NCI-H2029 treated with DMSO at 0.1 percent for 48 hours (cell line): Measurements from ENCODE around the gene INPP4B.

Source experiments
- DNase-seq: peaks from one replicate; lab custom pipeline; 2025; lab: John Stamatoyannopoulos, UW

INPP4B gene

DNA sequence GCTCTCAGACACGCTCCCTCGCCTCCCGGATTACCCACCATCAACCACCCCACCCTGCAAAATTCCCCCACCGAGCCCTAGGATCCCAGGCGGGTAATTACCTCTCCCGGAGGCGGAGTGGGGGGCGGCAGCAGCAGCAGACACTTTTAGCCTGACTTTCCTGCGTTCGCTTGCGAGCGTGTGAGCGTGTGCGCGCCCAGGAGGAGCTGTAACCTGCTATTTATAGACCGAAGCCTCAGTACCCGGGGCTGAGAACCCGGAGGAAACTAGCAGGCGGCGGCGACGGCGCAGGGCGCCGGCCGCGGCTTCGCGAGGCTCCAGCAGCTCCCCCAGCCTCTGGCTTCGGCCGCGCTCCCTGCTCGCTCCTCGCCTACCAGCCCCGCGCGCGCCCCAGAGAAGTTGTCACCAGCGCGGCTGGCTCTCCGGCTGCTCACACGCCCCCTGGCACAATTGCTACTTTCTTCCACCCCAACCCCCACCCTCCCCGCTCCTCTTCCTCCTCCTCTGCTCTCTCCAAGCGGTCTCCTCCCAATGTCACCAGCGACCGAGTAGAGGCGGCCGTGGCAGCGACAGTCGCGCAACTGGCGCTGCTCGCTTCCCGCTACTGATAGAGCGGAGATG, at the start of gene INPP4B:
Gene INPP4B, minus strand, starts transcription at position 194 of the 621 bp plus-strand sequence.
- DNase-seq, result no peak

DNA sequence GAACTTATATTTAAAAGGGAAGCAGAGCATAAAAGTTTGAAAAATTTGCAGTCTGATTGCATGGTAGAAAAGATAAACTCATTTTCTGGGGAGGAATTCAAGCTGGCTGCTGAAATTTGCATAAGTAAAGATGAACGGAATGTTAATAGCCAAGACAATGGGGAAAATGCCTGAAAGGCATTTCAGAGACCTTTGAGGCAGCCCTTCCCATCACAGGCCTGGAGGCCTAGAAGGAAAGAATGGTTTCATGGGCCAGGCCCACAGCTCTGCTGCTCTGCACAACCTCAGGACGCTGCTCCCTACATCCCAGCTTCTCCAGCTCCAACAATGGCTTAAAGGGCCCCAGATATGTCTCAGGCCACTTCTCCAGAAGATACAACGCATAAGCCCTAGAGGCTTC, 46.9 kb upstream of the INPP4B start:
- no peak for DNase-seq

DNA sequence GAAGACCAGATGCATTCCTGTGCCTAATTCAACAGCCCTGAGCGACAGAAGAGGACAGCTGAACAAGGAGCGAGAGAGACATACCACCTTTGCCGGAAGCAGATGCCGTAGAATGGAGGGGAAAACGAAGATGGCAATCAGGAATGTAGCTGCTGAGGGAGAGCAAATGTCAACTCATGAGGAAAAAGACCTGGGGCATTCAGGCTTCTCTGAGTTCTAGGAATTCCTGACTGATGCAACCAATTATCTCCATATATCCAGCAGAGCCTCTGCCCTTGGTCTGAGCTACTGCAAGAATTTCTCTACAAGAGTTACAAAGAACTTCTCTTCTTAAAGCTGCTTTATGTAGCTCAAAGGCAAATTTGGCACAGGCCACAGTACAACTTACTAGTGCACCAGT, 40.5 kb upstream of the INPP4B start:
- DNase-seq, result no peak

DNA sequence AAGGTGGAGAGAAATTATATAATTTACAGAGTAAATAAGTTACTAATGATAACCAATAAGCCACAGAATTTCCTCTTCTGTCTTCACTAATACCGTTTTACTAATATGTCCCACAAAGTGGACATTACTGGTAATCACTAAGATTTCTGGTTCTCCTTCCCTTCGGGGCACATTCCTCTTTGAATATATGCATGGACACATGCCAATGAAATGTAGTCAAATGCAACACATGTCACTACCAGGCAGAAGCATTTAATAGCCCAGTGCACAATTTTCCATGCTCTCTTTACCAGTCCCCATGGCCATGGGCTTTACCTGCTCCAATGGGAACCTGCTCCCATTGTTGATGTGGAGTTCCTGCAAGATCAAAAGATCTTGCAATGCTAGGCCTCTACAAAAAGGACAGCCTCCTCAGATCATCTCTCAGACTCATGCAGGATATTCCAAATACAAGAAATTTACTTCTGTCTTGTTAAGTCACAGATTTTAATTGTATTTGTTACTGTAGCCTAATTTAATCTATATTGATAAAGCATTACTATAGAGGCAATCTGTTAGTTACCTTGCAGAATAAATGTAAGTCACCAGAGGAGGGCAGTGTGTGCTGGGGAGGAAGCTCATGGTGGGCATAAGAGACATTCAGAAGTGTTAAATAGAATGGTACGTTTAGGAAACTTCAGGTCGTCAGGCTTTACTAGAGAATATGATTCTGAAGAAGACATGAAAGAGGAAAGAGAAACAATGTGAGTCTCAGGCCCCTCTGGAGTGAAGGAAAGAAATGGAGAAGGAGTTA, 37.1 kb upstream of the INPP4B start:
- DNase-seq, result no peak

DNA sequence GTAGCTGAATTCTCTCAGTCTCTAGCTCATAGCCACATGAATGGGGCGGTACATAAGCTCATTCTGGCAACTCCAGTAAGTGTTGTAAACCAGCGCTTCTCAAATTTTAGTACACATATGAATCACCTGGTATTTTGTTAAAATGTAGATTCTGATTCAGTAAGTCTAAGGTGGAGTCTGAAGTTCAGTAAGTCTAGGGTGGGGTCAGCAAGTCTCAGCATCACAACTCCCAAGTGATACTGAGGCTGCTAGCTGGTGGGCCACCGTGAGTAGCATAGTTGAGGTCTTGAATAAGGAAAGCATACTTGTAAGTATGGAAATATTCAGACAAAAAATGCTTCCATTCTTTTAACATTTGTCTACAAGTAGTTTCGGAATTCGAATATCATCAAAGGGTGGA, 36.1 kb upstream of the INPP4B start:
- no peak for DNase-seq

GRCh38 chr4:142881331-142881730, 35.2 kb upstream of the INPP4B start:
- DNase-seq, result no peak

GRCh38 chr4:142875117-142875516, 29.0 kb upstream of the INPP4B start:
- no peak for DNase-seq

DNA sequence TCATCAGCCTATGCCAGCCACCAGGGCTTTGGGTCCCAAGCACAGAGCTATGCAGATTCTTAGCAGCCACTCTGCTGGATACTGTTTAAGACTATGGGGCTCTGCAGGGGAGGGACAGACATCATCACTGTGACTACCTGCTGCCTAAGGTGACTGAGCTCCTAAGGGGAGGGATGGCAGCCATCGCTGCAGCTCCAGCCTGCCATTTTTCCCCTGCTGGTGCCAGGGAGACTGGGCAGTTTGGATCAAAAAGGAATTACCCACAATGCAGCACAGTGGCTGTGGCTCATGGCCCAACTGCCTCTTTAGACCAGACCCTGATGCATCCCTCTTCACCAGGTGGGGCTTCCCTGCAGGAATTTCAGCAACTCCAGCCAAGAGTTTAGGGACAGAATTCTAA, 28.6 kb upstream of the INPP4B start:
- DNase-seq, result no peak

DNA sequence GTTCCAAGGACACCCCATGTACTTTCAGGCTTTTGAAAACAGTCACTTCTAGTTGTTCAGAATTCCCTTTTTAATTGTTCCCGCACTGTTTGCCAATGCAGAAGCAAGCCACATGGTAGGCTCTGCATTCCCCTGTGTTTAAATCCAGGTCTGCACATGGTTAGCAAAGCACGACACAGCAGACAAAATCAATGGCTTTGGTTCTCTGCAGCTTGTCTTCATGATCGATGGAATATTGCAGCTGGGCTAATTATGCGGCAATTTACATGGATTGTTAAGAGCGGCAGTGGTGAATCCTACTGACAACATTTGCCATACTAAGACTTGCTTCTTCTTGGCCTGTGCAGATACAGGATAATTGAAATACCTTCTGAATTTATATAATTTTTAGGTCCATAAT, 20.6 kb upstream of the INPP4B start:
- DNase-seq, result no peak

DNA sequence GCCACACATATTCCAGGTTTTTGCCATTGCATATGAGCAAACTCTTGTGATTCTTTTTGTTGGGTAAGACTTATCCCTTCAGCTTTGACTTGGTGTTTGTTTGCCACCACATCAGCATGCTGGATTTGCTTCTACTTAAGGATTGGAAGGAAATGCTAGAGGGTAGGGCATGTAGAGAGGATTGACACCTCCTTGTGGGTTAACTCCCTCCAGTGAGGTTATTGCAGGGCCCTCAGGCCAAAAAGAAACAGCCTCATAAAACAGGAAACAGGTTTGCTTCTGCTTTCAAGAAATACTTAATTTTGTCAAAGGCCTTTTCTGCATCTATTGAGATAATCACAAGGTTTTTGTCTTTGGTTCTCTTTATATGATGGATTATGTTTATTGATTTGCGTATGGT, 15.2 kb upstream of the INPP4B start:
- no peak for DNase-seq

- no peak for DNase-seq
Observed at GRCh38 chr4:142858965-142859364, 12.9 kb upstream of the INPP4B start.

GRCh38 chr4:142858446-142858845, 12.3 kb upstream of the INPP4B start:
- no peak for DNase-seq

DNA sequence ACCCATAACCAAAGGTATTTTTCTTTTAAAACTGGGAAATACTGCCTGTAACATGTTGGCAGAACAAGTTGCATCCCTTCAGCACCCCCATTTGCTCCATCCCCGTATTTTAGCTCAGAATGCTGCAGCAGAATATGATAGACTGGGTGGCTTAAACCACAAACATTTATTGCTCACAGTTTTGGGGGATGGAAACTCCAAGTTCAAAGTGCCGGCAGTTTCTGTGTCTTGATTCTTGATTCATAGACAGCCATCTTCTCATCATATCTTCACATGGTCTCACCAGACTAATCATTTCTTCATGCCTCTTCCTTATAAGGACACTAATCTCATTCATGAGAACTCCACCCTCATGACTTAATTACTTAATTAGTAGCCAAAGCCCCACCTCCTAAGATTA, 10.5 kb upstream of the INPP4B start:
- no peak for DNase-seq

DNA sequence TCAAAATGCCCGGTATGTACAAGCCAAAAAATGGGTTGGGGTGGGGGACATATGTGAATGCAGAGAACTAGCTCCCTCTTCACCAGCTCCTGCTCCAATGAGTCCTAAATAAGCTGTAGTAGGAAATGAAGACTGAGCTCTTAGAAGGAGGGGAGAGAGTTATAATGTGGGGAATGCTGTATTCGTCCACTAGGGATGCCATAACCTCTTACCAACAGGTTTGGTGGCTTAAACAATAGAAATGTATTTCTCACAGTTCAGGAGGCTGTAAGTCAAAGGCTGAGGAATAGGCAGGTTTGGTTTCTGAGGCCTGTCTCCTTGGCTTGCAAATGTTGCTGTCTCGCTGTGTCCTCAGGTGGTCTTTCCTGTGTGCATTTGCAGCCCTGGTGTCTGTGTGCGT, 4.4 kb upstream of the INPP4B start:
- no peak for DNase-seq

- peak; percentile 59 for DNase-seq
Observed at GRCh38 chr4:142846729-142847596, 862 bp upstream of the INPP4B start.

- DNase-seq, result no peak
Observed at GRCh38 chr4:142845293-142846107, 601 bp downstream of the INPP4B start.

GRCh38 chr4:142844782-142845181, 1.3 kb downstream of the INPP4B start:
- DNase-seq, result no peak

- no peak for DNase-seq
Observed at GRCh38 chr4:142840516-142841123, 5.5 kb downstream of the INPP4B start.

GRCh38 chr4:142838778-142839177, 7.3 kb downstream of the INPP4B start:
- DNase-seq, result no peak

DNA sequence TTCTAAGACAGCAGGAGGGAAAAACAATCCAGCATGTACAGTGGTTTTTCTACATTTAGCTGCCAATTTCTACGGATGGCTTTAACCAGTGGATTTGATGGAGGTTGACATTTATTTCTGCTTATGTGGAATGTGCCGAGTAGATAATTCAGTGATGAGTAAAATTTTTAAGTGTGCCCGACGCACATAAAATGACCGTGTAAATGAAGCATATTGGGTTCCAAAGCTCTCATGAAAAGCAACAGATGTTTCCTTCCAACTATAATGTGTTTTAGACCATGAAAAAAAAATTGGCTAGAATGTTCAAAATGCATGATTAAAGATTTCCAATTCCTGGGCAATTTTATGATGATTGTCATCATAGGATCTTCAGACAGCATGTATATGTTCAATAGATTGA, 14.1 kb downstream of the INPP4B start:
- no peak for DNase-seq

GRCh38 chr4:142826503-142827241, 19.4 kb downstream of the INPP4B start:
- DNase-seq, result no peak
